Astrocyte of the cerebellum (primary cell): ENCODE results near the gene ADRA2C.

Experiments used
- DNase-seq: peaks from one replicate; pipeline ENCODE4 v3.0.0-alpha.2; 2011; ENCODE audit warnings: low read depth
- H3K4me3 ChIP-seq: 2 replicates; pipeline ENCODE4 v1.5.1; 2011; ENCODE audit warnings: mild to moderate bottlenecking, low read depth, low read length, moderate library complexity
- CTCF ChIP-seq: IDR thresholded peaks from 2 replicates; pipeline ENCODE4 v1.5.1; 2012; ENCODE audit warnings: low read length, low read depth, moderate library complexity, mild to moderate bottlenecking; ENCODE audit errors: missing control alignments
- in situ Hi-C: cut with HindIII; loops from 2 replicates; pipeline ENCODE4 v1.10.0; 2017; ENCODE audit warnings: low sequenced_read_pairs

The ADRA2C gene

GRCh38 chr4:3803475-3803847 is 37.3 kb downstream of the ADRA2C start:
- H3K4me3 ChIP-seq = no peak overlapping the region
- no peak for TF ChIP-seq CTCF
- no peak for DNase-seq
- in situ Hi-C loops = no loop called here

GRCh38 chr4:3803946-3804345 is 37.8 kb downstream of the ADRA2C start:
- H3K4me3 ChIP-seq = no peak overlapping the region
- no peak for DNase-seq
- in situ Hi-C loops = no loop called here
- no peak for TF ChIP-seq CTCF

DNA sequence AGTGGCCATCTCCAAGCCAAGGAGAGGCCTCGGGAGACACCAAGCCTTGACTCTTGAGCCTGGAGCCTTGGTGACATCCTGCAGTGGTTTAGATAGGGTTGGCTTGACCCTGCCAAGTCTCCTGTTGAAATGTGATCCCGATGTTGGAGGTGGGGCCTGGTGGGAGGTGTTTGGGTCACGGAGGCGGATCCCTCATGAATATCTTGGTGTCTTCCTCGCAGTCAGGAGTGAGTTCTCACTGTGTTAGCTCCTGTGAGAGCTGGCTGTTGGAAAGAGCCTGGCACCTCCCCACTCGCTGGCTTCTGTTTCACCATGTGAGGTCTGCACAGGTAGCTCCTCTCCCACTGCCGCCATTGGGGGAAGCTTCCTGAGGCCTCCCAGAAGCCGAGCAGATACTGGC is 38.8 kb downstream of the ADRA2C start:
- in situ Hi-C loops = no loop called here
- H3K4me3 ChIP-seq = no peak overlapping the region
- no peak for DNase-seq
- no peak for TF ChIP-seq CTCF

DNA sequence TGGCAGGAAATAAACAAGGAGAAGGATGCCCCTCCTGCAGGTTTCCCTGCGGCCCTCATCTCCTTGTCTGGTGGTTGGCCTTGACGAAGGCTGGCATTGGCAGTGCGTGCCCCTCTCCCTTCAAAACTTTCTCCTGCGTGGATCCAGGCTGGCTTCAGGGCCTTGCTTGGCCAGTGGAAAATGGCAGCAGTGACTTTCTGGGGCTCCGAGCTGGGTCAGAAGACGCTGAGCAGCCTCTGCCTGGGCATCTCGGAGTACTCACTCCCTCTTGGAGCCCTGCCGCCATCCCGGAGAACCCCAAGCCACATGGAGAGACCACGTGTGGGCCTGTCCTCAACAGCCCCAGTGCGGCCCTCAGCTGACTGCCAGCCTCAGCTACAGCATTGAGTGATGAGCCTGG is 39.5 kb downstream of the ADRA2C start:
- H3K4me3 ChIP-seq = no peak overlapping the region
- in situ Hi-C loops = no loop called here
- no peak for TF ChIP-seq CTCF
- no peak for DNase-seq

DNA sequence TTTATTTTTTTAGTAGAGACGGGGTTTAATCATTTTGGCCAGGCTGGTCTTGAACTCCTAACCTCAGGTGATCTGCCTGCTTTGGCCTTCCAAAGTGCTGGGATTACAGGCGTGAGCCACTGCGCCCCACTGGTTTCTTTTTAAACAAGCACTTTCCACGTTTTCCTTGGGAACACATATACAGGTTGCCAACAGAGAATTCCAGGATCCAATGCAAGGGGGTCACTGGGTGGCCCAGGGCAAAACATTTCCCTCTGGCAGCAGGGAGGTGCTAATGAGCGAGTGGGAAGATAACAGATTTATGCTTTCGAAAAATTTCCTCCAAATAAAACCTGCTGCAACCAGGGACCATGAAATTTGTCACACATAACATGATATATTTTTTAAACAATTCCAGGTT is 41.1 kb downstream of the ADRA2C start:
- DNase-seq = no peak
- in situ Hi-C loops = no loop called here
- TF ChIP-seq CTCF = no peak
- no peak overlapping the region for H3K4me3 ChIP-seq

- no peak overlapping the region for H3K4me3 ChIP-seq
- no peak for DNase-seq
- in situ Hi-C loops = no loop called here
- no peak for TF ChIP-seq CTCF
These were observed 41.8 kb downstream of the ADRA2C start for GRCh38 chr4:3807822-3808496.
